ENCODE measurements around the gene IZUMO1. TPM values are rescaled to one million over a fixed set of nuclear protein-coding genes. Genes with fewer than 3 reads are reported as not detected.

Gene IZUMO1
- polyA plus RNA-seq, 4 donors: 0.31 to 0.45 TPM; not detected in 2

GRCh38 chr19:48715681-48716171 lies 31.0 kb downstream of the IZUMO1 start:
- 13 to 41% (median 35%) methylated on average over 17 to 19 of the region's 19 CpGs for WGBS, 3 donors
- peak overlapping the region; percentile 81 to 97 (median 86) for H3K27ac ChIP-seq (ENCODE audit: low read depth in 1 of 3, low read length in 2 of 3)

GRCh38 chr19:48714759-48715675 lies 31.7 kb downstream of the IZUMO1 start:
- FAIRE-seq (no peak), DNase-seq (peak; percentile 88 to 90)
- Histone ChIP-seq H3K4me3 (ENCODE audit: low read depth in 1 of 3, low read length in 3 of 3) (peak overlapping the region; percentile 31 to 89 (median 72)), H3K9me3 (ENCODE audit: control insufficient read depth in 2 of 2, insufficient read depth in 1 of 2, low read depth in 1 of 2, low read length in 1 of 2) (peaks cover 0 to 5% of the 10 kb centered on the region in 2 donors), H3K4me1 (ENCODE audit: control insufficient read depth in 3 of 3, insufficient read depth in 2 of 3, low read depth in 1 of 3, low read length in 2 of 3) (peaks cover 0 to 56% (median 16%) of the 10 kb centered on the region in 3 donors), H3K27ac (ENCODE audit: low read depth in 1 of 3, low read length in 2 of 3) (peak overlapping the region; percentile 81 to 97 (median 86)), H3K27me3 (ENCODE audit: control insufficient read depth in 3 of 3, insufficient read depth in 3 of 3, low read length in 3 of 3) (no peaks in the 10 kb centered on the region), H3K36me3 (ENCODE audit: control insufficient read depth in 3 of 3, insufficient read depth in 2 of 3, low read depth in 1 of 3, low read length in 3 of 3) (peaks cover 0 to 16% (median 0%) of the 10 kb centered on the region in 3 donors)
- WGBS, 3 donors: 15 to 41% (median 23%) methylated on average over 26 of the region's 26 CpGs

More at GRCh38 chr19:48715681-48716171, 31.0 kb downstream of the IZUMO1 start:
- peak overlapping the region in 2 of 3 donors; percentile 72 to 89 for H3K4me3 ChIP-seq (ENCODE audit: low read depth in 1 of 3, low read length in 3 of 3)
- H3K27me3 ChIP-seq (ENCODE audit: control insufficient read depth in 3 of 3, insufficient read depth in 3 of 3, low read length in 3 of 3): no peaks in the 10 kb centered on the region
- H3K4me1 ChIP-seq (ENCODE audit: control insufficient read depth in 3 of 3, insufficient read depth in 2 of 3, low read depth in 1 of 3, low read length in 2 of 3): peaks cover 0 to 61% (median 16%) of the 10 kb centered on the region in 3 donors
- peak; percentile 53 to 70 for DNase-seq
- peaks cover 0 to 14% (median 0%) of the 10 kb centered on the region in 3 donors for H3K36me3 ChIP-seq (ENCODE audit: control insufficient read depth in 3 of 3, insufficient read depth in 2 of 3, low read depth in 1 of 3, low read length in 3 of 3)
- FAIRE-seq: no peak
- H3K9me3 ChIP-seq (ENCODE audit: control insufficient read depth in 2 of 2, insufficient read depth in 1 of 2, low read depth in 1 of 2, low read length in 1 of 2): peaks cover 0 to 5% of the 10 kb centered on the region in 2 donors

GRCh38 chr19:48713864-48714755 lies 32.6 kb downstream of the IZUMO1 start:
- WGBS, 3 donors: 0 to 1% (median 0%) methylated on average over 62 to 67 of the region's 67 CpGs
- H3K27ac ChIP-seq (ENCODE audit: low read depth in 1 of 3, low read length in 2 of 3): peak overlapping the region; percentile 81 to 97 (median 86)
- DNase-seq: peak; percentile 100
- no peaks in the 10 kb centered on the region for H3K27me3 ChIP-seq (ENCODE audit: control insufficient read depth in 3 of 3, insufficient read depth in 3 of 3, low read length in 3 of 3)
- H3K4me3 ChIP-seq (ENCODE audit: low read depth in 1 of 3, low read length in 3 of 3): peak overlapping the region; percentile 60 to 89 (median 72)
- H3K4me1 ChIP-seq (ENCODE audit: control insufficient read depth in 3 of 3, insufficient read depth in 2 of 3, low read depth in 1 of 3, low read length in 2 of 3): peaks cover 0 to 47% (median 16%) of the 10 kb centered on the region in 3 donors
- H3K36me3 ChIP-seq (ENCODE audit: control insufficient read depth in 3 of 3, insufficient read depth in 2 of 3, low read depth in 1 of 3, low read length in 3 of 3): peaks cover 0 to 17% (median 0%) of the 10 kb centered on the region in 3 donors
- H3K9me3 ChIP-seq (ENCODE audit: control insufficient read depth in 2 of 2, insufficient read depth in 1 of 2, low read depth in 1 of 2, low read length in 1 of 2): peaks cover 0 to 5% of the 10 kb centered on the region in 2 donors
- no peak for FAIRE-seq

GRCh38 chr19:48713041-48713863 lies 33.5 kb downstream of the IZUMO1 start:
- Histone ChIP-seq H3K4me1 (ENCODE audit: control insufficient read depth in 3 of 3, insufficient read depth in 2 of 3, low read depth in 1 of 3, low read length in 2 of 3) (peaks cover 0 to 40% (median 16%) of the 10 kb centered on the region in 3 donors), H3K27ac (ENCODE audit: low read depth in 1 of 3, low read length in 2 of 3) (peak overlapping the region in 2 of 3 donors; percentile 80 to 86), H3K27me3 (ENCODE audit: control insufficient read depth in 3 of 3, insufficient read depth in 3 of 3, low read length in 3 of 3) (no peaks in the 10 kb centered on the region), H3K9me3 (ENCODE audit: control insufficient read depth in 2 of 2, insufficient read depth in 1 of 2, low read depth in 1 of 2, low read length in 1 of 2) (peaks cover 0 to 8% of the 10 kb centered on the region in 2 donors), H3K4me3 (ENCODE audit: low read depth in 1 of 3, low read length in 3 of 3) (peak overlapping the region; percentile 60 to 81 (median 60)), H3K36me3 (ENCODE audit: control insufficient read depth in 3 of 3, insufficient read depth in 2 of 3, low read depth in 1 of 3, low read length in 3 of 3) (peaks cover 0 to 17% (median 0%) of the 10 kb centered on the region in 3 donors)
- FAIRE-seq: no peak
- DNase-seq: peak in 1 of 2 donors; percentile 44
- WGBS, 3 donors: 12 to 18% (median 13%) methylated on average over 23 to 25 of the region's 25 CpGs

- WGBS, 3 donors: 94 to 96% (median 94%) methylated on average over 4 of the region's 4 CpGs
- Histone ChIP-seq H3K4me1 (ENCODE audit: control insufficient read depth in 3 of 3, insufficient read depth in 2 of 3, low read depth in 1 of 3, low read length in 2 of 3) (peaks cover 0 to 26% (median 16%) of the 10 kb centered on the region in 3 donors), H3K27ac (ENCODE audit: low read depth in 1 of 3, low read length in 2 of 3) (no peak overlapping the region), H3K27me3 (ENCODE audit: control insufficient read depth in 3 of 3, insufficient read depth in 3 of 3, low read length in 3 of 3) (no peaks in the 10 kb centered on the region), H3K36me3 (ENCODE audit: control insufficient read depth in 3 of 3, insufficient read depth in 2 of 3, low read depth in 1 of 3, low read length in 3 of 3) (peaks cover 0 to 17% (median 0%) of the 10 kb centered on the region in 3 donors), H3K9me3 (ENCODE audit: control insufficient read depth in 2 of 2, insufficient read depth in 1 of 2, low read depth in 1 of 2, low read length in 1 of 2) (peaks cover 0 to 8% of the 10 kb centered on the region in 2 donors), H3K4me3 (ENCODE audit: low read depth in 1 of 3, low read length in 3 of 3) (no peak overlapping the region)
- FAIRE-seq (no peak), DNase-seq (no peak)
Observed at GRCh38 chr19:48711106-48711662, 35.5 kb downstream of the IZUMO1 start.

- Histone ChIP-seq H3K27me3 (ENCODE audit: control insufficient read depth in 3 of 3, insufficient read depth in 3 of 3, low read length in 3 of 3) (no peaks in the 10 kb centered on the region), H3K36me3 (ENCODE audit: control insufficient read depth in 3 of 3, insufficient read depth in 2 of 3, low read depth in 1 of 3, low read length in 3 of 3) (peaks cover 2 to 26% (median 2%) of the 10 kb centered on the region in 3 donors), H3K9me3 (ENCODE audit: control insufficient read depth in 2 of 2, insufficient read depth in 1 of 2, low read depth in 1 of 2, low read length in 1 of 2) (peaks cover 0 to 13% of the 10 kb centered on the region in 2 donors), H3K27ac (ENCODE audit: low read depth in 1 of 3, low read length in 2 of 3) (no peak overlapping the region), H3K4me3 (ENCODE audit: low read depth in 1 of 3, low read length in 3 of 3) (no peak overlapping the region), H3K4me1 (ENCODE audit: control insufficient read depth in 3 of 3, insufficient read depth in 2 of 3, low read depth in 1 of 3, low read length in 2 of 3) (peaks cover 0 to 12% (median 8%) of the 10 kb centered on the region in 3 donors)
- DNase-seq (no peak), FAIRE-seq (no peak)
- WGBS, 3 donors: 72 to 88% (median 78%) methylated on average over 11 of the region's 11 CpGs
Observed at GRCh38 chr19:48708471-48708870, 38.2 kb downstream of the IZUMO1 start.

- Histone ChIP-seq H3K4me1 (ENCODE audit: control insufficient read depth in 3 of 3, insufficient read depth in 2 of 3, low read depth in 1 of 3, low read length in 2 of 3) (peaks cover 0 to 2% (median 0%) of the 10 kb centered on the region in 3 donors), H3K27me3 (ENCODE audit: control insufficient read depth in 3 of 3, insufficient read depth in 3 of 3, low read length in 3 of 3) (no peaks in the 10 kb centered on the region), H3K36me3 (ENCODE audit: control insufficient read depth in 3 of 3, insufficient read depth in 2 of 3, low read depth in 1 of 3, low read length in 3 of 3) (peaks cover 4 to 42% (median 5%) of the 10 kb centered on the region in 3 donors), H3K9me3 (ENCODE audit: control insufficient read depth in 2 of 2, insufficient read depth in 1 of 2, low read depth in 1 of 2, low read length in 1 of 2) (peaks cover 0 to 16% of the 10 kb centered on the region in 2 donors), H3K27ac (ENCODE audit: low read depth in 1 of 3, low read length in 2 of 3) (no peak overlapping the region), H3K4me3 (ENCODE audit: low read depth in 1 of 3, low read length in 3 of 3) (no peak overlapping the region)
- DNase-seq (peak in 1 of 2 donors; percentile 48), FAIRE-seq (no peak)
- WGBS, 3 donors: 37 to 65% (median 49%) methylated on average over 2 of the region's 2 CpGs
Observed at GRCh38 chr19:48705431-48705830, 41.3 kb downstream of the IZUMO1 start.

All from small intestine (tissue), 7 donors.